ENCODE results near the gene RASA3.

Gene RASA3

DNA sequence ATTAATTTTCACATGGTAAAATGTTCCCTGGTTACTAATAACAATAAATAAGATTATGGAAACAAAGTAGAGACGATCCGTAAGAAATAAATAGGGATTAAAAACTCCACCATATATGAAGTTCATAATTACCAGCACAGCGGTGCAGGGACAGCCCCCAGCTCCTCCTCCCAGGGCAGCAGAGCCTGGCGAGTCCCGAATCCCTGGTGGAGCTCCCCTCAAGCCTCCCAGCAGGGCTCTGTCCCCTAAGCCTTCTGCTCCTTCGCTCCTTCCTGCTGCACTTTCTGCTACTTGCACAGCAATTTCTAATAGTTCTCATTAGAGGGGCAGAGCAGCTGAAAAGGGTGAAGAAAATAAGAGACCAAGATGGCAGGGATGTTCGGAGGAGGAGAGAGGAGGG lies 43.6 kb downstream of the RASA3 start:
- H3K27ac Mint-ChIP-seq = no peak overlapping the region
- no peak for DNase-seq
- H3K4me1 Mint-ChIP-seq = peaks cover 20% of the 10 kb centered on the region
- TF ChIP-seq, protein P1, sequence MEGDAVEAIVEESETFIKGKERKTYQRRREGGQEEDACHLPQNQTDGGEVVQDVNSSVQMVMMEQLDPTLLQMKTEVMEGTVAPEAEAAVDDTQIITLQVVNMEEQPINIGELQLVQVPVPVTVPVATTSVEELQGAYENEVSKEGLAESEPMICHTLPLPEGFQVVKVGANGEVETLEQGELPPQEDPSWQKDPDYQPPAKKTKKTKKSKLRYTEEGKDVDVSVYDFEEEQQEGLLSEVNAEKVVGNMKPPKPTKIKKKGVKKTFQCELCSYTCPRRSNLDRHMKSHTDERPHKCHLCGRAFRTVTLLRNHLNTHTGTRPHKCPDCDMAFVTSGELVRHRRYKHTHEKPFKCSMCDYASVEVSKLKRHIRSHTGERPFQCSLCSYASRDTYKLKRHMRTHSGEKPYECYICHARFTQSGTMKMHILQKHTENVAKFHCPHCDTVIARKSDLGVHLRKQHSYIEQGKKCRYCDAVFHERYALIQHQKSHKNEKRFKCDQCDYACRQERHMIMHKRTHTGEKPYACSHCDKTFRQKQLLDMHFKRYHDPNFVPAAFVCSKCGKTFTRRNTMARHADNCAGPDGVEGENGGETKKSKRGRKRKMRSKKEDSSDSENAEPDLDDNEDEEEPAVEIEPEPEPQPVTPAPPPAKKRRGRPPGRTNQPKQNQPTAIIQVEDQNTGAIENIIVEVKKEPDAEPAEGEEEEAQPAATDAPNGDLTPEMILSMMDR (IDR thresholded peaks at IDR 0.05) = no peak
- peaks cover 37% of the 10 kb centered on the region for H3K9me3 Mint-ChIP-seq
- H3K4me3 Mint-ChIP-seq = no peak overlapping the region
- H3K36me3 Mint-ChIP-seq (ENCODE audit: low read depth) = peaks cover 28% of the 10 kb centered on the region
- peaks cover 70% of the 10 kb centered on the region for H3K27me3 Mint-ChIP-seq (ENCODE audit: low read depth, poor library complexity)

DNA sequence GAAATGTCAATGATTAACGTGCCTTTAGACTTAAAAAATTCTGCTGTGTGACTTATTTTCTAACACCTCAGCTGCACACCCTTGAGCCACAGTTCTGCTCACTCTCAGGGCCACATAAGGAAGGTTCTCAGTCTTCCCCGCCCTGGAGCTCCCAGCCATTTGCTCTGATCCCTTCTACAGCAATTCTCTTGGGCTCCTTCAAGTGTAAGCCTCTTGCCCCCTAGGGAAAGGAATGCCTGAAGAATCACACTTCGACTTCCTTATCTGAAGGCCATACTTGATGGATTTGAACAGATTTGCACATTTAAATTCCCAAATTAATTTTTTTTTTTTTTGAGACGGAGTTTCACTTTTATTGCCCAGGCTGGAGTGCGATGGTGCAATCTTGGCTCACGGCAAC lies 44.2 kb downstream of the RASA3 start:
- Mint-ChIP-seq H3K9me3 (peaks cover 32% of the 10 kb centered on the region), H3K36me3 (ENCODE audit: low read depth) (peaks cover 22% of the 10 kb centered on the region), H3K27ac (no peak overlapping the region), H3K4me1 (peaks cover 21% of the 10 kb centered on the region), H3K27me3 (ENCODE audit: low read depth, poor library complexity) (peaks cover 68% of the 10 kb centered on the region), H3K4me3 (no peak overlapping the region)
- no peak for DNase-seq
- TF ChIP-seq, protein P1 (IDR thresholded peaks at IDR 0.05) = no peak

DNA sequence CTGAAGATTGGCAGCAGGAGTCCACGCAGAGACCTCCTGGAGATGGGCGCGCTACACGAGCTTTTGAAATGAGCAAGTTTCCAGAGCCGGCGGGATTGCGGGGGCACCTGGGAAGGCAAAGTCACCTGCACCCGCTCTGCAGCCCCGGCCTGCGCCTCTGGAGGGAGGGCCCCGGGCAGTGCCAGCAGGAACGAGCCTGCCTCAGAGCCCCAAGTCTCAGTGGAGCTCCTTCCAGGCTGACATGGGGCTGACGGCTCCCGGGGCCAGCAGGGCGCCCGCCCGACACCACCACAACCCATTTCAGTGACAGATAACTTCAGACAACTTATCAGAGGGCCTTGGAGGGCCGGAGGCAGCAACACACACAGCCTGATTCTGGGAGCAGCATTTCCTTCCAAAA lies 45.0 kb downstream of the RASA3 start:
- peaks cover 29% of the 10 kb centered on the region for H3K9me3 Mint-ChIP-seq
- H3K4me1 Mint-ChIP-seq = peaks cover 29% of the 10 kb centered on the region
- TF ChIP-seq, protein P1 (IDR thresholded peaks at IDR 0.05) = no peak
- H3K27ac Mint-ChIP-seq = no peak overlapping the region
- H3K36me3 Mint-ChIP-seq (ENCODE audit: low read depth) = peaks cover 18% of the 10 kb centered on the region
- H3K4me3 Mint-ChIP-seq = no peak overlapping the region
- peaks cover 68% of the 10 kb centered on the region for H3K27me3 Mint-ChIP-seq (ENCODE audit: low read depth, poor library complexity)
- no peak for DNase-seq

DNA sequence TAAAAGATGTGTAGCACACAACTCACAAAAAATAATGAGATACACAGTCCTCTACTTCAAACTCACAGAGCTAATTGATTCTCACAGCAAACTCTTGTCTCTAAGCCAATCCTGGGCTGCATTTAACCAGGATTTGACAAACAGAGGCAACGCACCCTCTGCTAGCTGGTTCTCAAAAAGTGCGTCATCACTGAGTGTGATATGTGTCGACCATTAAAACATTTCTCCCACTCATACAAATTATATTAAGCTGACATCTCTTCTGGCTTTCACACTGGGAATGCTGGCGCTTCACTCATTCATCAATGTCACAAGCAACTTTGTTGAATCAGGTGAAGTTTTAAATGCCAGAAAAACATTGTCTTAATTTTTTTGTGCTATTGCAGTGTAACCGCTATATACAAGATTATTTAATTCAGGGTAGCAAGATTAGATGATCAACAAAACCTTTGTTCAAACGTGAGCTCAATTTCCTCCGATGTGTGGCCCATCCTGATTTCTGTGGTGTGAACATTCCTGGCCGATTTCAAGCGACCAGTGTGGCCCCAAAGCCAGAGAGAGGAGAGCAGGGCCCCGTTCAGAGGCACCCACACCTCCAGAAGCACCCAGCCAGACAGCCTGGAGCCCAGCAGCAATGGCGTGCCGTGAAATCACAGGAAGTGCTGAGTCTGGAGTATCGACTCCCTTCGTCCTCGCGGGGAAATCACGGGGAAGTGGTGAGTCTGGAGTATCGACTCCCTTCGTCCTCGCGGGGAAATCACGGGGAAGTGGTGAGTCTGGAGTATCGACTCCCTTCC lies 49.4 kb downstream of the RASA3 start:
- TF ChIP-seq, protein P1 (IDR thresholded peaks at IDR 0.05) = no peak
- no peak for DNase-seq
- H3K27ac Mint-ChIP-seq = no peak overlapping the region
- peaks cover 6% of the 10 kb centered on the region for H3K9me3 Mint-ChIP-seq
- H3K27me3 Mint-ChIP-seq (ENCODE audit: low read depth, poor library complexity) = peaks cover 39% of the 10 kb centered on the region
- H3K4me3 Mint-ChIP-seq = no peak overlapping the region
- peaks cover 30% of the 10 kb centered on the region for H3K4me1 Mint-ChIP-seq
- H3K36me3 Mint-ChIP-seq (ENCODE audit: low read depth) = no peaks in the 10 kb centered on the region

DNA sequence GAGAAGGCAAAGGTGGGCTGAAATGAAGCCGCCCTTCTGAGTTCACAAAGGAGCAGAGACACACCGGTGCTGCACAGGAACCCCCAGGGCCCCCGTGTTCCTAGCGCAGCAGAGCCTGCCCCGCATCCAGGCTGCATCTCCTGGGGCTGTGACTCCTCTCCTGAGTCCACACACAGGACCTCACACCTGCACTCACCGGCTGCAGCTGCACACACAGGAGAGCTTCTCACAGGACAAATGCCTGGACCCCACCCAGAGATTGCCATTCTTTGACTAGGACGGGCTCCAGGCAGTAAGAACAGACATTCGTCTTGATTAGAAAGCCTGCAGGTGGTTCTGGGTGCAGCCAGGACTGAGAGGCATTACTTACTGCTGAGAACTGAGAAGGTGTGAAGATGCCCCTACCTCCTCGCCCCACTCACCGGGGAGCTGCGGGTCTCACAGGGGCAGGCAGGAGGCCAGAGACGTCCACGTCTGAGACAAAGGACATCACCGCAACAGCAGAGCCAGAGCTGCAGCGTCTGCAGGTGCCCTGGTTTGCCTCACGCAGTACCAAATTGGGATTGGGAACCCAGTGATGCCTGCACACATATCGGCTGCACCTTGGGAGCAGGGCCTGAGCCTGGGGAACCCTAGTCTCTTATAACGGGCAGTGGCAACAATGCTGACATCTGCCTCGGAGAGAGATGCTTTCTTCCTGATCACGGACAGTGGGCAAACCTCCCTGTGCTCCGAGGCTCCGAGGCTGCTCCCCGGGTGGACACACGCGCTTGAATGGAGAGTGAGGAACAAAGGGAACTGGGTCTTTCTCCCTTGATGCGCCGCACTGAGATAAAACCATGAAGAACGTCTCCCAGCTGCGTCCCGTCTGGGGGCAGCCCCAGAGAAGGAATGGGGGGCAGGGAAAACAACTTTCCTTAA lies 50.4 kb downstream of the RASA3 start:
- Mint-ChIP-seq H3K4me3 (no peak overlapping the region), H3K9me3 (peaks cover 6% of the 10 kb centered on the region), H3K4me1 (peaks cover 37% of the 10 kb centered on the region), H3K27ac (no peak overlapping the region), H3K27me3 (ENCODE audit: low read depth, poor library complexity) (peaks cover 29% of the 10 kb centered on the region), H3K36me3 (ENCODE audit: low read depth) (no peaks in the 10 kb centered on the region)
- TF ChIP-seq, protein P1 (IDR thresholded peaks at IDR 0.05) = no peak
- no peak for DNase-seq
